SK-N-MC (cell line): ENCODE results near the gene ARSB.

Experiments
- EZH2 ChIP-seq: fragments of 200-600 bp; sonication (generic); IDR thresholded peaks from one replicate; pipeline ENCODE4 v1.6.1; 2017; ENCODE audit warnings: antibody characterized with exemption
- FOXP2 ChIP-seq: optimal IDR thresholded peaks from 2 replicates; pipeline ENCODE3; 2011; ENCODE audit warnings: mild to moderate bottlenecking, moderate library complexity; ENCODE audit not compliant: insufficient read depth; ENCODE audit errors: extremely low read length, control extremely low read depth
- POLR2AphosphoS5 ChIP-seq: IDR thresholded peaks from 2 replicates; pipeline ENCODE4 v1.6.1; 2012; ENCODE audit warnings: mild to moderate bottlenecking, low read depth, low read length, borderline replicate concordance

DNA sequence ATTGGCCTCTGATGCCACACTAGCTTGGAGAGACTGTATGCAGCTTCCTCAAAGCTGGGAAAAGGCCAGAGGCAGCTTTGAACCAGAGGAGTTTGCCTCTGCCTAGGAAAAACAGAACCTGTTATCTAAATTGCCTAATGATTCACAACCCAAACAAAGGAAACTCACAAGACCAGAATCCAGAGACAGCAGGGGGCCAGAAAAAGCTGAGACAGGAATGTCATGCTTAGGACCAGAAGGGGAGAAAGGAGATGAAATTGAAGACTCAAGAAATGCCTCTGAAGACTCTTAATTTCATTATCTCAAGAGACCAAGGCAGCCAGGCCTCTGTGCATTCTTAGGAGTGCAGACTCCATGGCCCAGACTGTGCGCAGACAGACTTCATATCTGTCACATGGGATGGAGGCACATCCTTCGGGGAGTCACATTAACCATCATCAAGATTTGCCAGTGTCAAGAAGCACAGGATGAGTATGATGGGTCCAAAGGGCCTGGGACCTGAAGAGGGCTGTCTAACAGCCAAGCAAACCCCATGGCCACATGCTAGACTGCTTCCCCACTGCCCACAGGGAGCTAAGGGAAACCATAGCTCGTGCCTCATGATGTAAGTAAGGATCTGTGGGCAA, 57.3 kb downstream of the ARSB start:
- no peak for TF ChIP-seq EZH2
- TF ChIP-seq POLR2AphosphoS5 = no peak
- TF ChIP-seq FOXP2 = no peak
